GM12873 (cell line): Measurements from ENCODE around the gene GALNT1.

Experiments
- TF ChIP-seq, protein P1 (sequence below): IDR thresholded peaks from 2 replicates; pipeline ENCODE4 v1.5.1; 2012; ENCODE audit warnings: low read depth, mild to moderate bottlenecking, moderate library complexity, low read length, control low read depth; ENCODE audit not compliant: insufficient read depth; ENCODE audit errors: missing control alignments

GALNT1 gene

DNA sequence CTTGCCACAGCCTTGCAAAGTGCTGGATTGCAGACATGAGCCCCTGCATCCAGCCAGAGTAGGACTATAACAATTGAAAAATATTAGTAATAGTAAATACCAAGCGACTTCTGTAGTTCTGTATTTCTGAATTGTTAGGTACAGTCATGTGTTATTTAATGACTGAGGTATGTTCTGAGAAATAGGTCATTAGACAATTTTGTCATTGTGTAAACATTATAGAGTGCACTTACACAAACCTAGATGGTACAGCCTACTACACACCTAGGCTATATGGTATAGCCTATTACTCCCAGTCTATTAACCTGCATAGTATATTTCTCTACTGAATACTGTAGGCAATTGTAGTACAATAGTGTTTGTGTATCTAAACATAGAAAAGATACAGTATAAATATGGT lies 92.1 kb downstream of the GALNT1 start:
- TF ChIP-seq, protein P1, sequence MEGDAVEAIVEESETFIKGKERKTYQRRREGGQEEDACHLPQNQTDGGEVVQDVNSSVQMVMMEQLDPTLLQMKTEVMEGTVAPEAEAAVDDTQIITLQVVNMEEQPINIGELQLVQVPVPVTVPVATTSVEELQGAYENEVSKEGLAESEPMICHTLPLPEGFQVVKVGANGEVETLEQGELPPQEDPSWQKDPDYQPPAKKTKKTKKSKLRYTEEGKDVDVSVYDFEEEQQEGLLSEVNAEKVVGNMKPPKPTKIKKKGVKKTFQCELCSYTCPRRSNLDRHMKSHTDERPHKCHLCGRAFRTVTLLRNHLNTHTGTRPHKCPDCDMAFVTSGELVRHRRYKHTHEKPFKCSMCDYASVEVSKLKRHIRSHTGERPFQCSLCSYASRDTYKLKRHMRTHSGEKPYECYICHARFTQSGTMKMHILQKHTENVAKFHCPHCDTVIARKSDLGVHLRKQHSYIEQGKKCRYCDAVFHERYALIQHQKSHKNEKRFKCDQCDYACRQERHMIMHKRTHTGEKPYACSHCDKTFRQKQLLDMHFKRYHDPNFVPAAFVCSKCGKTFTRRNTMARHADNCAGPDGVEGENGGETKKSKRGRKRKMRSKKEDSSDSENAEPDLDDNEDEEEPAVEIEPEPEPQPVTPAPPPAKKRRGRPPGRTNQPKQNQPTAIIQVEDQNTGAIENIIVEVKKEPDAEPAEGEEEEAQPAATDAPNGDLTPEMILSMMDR, result no peak

GRCh38 chr18:35680139-35680551 lies 98.6 kb downstream of the GALNT1 start:
- TF ChIP-seq, protein P1, result no peak

DNA sequence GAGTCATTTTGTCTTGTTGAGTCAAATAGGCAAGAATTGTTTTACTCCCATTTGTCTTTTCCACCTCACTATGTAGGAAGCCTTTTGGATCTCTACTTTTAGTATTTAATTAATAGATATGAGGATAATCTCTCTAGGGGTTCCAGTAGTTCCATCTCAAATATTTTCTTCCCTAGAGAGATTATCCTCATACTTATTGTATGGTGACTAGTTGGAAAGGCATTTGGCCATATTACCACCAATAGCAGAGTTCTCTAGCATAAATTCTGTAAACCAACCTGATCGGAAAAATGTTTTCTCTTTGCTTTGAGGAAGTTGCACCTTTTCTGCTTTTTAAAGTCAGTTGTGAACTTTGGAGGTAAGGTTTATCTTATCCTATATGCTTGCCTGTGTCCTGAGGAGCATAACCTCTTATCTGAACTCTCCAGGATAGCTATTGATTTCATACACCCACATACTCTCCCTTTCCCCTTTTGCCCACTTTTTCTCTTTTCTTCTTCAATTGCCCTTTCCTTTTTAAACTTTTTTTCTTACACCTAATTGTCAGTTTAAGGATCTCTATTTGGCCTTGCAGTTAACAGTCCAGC lies 100.8 kb downstream of the GALNT1 start:
- TF ChIP-seq, protein P1, result no peak

- TF ChIP-seq, protein P1, result no peak
Observed at GRCh38 chr18:35683021-35683420, 101.5 kb downstream of the GALNT1 start.

- TF ChIP-seq, protein P1, result no peak
Observed at GRCh38 chr18:35688757-35689156, 107.2 kb downstream of the GALNT1 start.

- TF ChIP-seq, protein P1, result no peak
Observed at GRCh38 chr18:35689728-35690127, 108.2 kb downstream of the GALNT1 start.

DNA sequence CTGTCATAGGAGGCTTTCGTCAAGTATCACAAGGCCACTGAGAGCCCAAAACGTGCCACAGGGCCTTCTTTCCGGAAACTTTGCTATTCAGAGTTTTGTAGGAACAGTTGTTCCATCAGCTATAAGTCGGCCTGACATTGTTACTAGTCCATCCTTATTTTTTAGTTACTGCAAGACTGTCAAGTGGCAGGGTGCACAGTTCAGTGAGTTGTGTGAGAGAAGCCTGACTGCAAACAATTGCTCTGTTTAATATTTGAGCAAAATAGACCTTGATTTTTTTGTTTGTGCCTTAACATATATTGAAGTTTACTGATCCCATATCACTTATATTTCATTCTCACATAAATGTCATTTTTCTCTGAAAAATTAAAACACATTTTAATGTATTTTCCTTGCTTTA lies 110.1 kb downstream of the GALNT1 start:
- TF ChIP-seq, protein P1, result no peak
